ENCODE data around the gene ZNF639. TPM values are rescaled to one million over a fixed set of nuclear protein-coding genes. Genes with fewer than 3 reads are reported as not detected.

ZNF639 gene
- total and polyA plus RNA-seq, 9 of the 15 experiments (the other 6 are each of a cell fraction or from before 2014, with no cell fraction given), result 17.6 to 88.1 (median 53.7) TPM

DNA sequence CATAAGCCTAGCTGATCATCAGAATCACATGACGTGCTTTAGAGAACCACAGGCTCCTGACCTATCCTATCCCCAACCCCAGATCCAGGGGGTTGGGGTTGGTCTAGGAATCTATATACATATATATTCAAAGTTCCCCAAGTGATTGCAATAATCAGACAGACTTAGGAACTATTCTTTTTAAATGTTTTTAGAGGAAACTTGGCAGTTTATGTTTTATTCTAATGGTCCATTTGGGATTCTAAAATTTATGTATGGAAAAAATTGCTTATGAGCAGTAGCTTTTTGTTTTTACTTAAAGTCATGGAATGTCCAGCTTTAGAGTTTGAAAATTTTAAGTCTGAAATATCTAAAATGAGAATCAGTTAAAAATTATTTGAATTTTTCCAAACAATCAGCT is 46.8 kb downstream of the ZNF639 start:
- intact Hi-C loops (cut with micrococcal nuclease), result no loop called here
- no peak overlapping the region for H3K4me3 ChIP-seq
- no peak overlapping the region for H3K4me2 ChIP-seq (ENCODE audit: insufficient read depth, low read length)
- no TSS peak for BruUV-seq (replicated peaks)
- H3K27me3 ChIP-seq (ENCODE audit: control insufficient read depth in 2 of 2, insufficient read depth in 2 of 2, low read length in 2 of 2), result no peaks in the 10 kb centered on the region
- H3K4me1 ChIP-seq (replicated peaks in 1 of 2; ENCODE audit: control insufficient read depth in 2 of 2, insufficient read depth in 2 of 2, low read length in 2 of 2), result no peaks in the 10 kb centered on the region; a peak in 1 of 5 replicates
- no peak overlapping the region for H3K9ac ChIP-seq (ENCODE audit: insufficient read depth in 1 of 2, low read depth in 2 of 2, low read length in 2 of 2)
- TF ChIP-seq L3MBTL2 (IDR thresholded peaks at IDR 0.05) (no peak), SMAD3 (CRISPR knock-in tag; conservative IDR thresholded peaks at IDR 0.05) (no peak), NCOR1 (IDR thresholded peaks at IDR 0.05) (no peak), ZNF57 (CRISPR knock-in tag; IDR thresholded peaks at IDR 0.05) (no peak), ZNF77 (CRISPR knock-in tag; IDR thresholded peaks at IDR 0.05) (no peak), NCOA4 (IDR thresholded peaks at IDR 0.05; ENCODE audit: partially characterized antibody) (no peak)
- no peaks in the 10 kb centered on the region for H3K9me1 ChIP-seq (ENCODE audit: control insufficient read depth, insufficient read depth, low read length)
- H3K9me3 ChIP-seq (replicated peaks; ENCODE audit: control insufficient read depth, insufficient read depth, low read depth, low read length), result no peaks in the 10 kb centered on the region
- H3K79me2 ChIP-seq (ENCODE audit: control insufficient read depth, insufficient read depth, low read length), result no peaks in the 10 kb centered on the region
- ChIA-PET POLR2A (interaction anchor here (0.5 to 0.8 kb wide), 2 partner anchors 39 to 48 kb away, joined by 3 read pairs; no protein-coding TSS in a partner anchor), CTCF (ENCODE audit: low intra/inter-chr PET ratio) (no interaction called here)
- no peaks in the 10 kb centered on the region for H4K20me1 ChIP-seq (replicated peaks; ENCODE audit: control insufficient read depth, insufficient read depth, low read length)
- no peak overlapping the region for H3K27ac ChIP-seq (ENCODE audit: extremely low read depth, low read depth, low read length)
- peaks cover 49% of the 10 kb centered on the region for H3K36me3 ChIP-seq (ENCODE audit: control insufficient read depth, insufficient read depth, low read length)
- WGBS (ENCODE audit: insufficient coverage, low coverage, missing lambda C conversion rate), result 100% methylated on average over 1 of the region's 1 CpG
- peak; percentile 33; the same call in 1 of the 3 replicates for ATAC-seq
- no peak for FAIRE-seq
- no peak for DNase-seq (ENCODE audit: extremely low read depth in 1 of 4, low spot score in 3 of 4)
- H2AFZ ChIP-seq (ENCODE audit: low read depth, low read length), result no peak overlapping the region
- in situ Hi-C loops (cut with MboI), result no loop called here

DNA sequence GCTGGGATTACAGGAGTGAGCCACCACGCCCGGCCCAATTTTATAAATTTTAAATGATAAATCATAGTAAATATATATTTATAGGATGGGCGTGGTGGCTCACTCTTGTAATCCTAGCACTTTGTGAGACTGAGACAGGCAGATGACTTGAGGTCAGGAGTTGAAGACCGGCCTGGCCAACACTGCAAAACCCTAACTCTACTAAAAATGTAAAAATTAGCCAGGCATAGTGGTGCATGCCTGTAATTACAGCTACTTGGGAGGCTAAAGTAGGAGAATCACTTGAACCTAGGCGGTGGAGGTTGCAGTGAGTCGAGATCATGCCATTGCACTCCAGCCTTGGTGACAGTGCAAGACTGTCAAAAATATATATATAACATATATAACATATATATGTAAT is 51.1 kb downstream of the ZNF639 start:
- Histone ChIP-seq H3K4me2 (ENCODE audit: insufficient read depth, low read length) (no peak overlapping the region), H3K9me3 (replicated peaks; ENCODE audit: control insufficient read depth, insufficient read depth, low read depth, low read length) (no peaks in the 10 kb centered on the region), H3K9ac (ENCODE audit: insufficient read depth in 1 of 2, low read depth in 2 of 2, low read length in 2 of 2) (no peak overlapping the region), H2AFZ (ENCODE audit: low read depth, low read length) (no peak overlapping the region), H3K9me1 (ENCODE audit: control insufficient read depth, insufficient read depth, low read length) (no peaks in the 10 kb centered on the region), H3K4me3 (no peak overlapping the region), H3K4me1 (replicated peaks in 1 of 2; ENCODE audit: control insufficient read depth in 2 of 2, insufficient read depth in 2 of 2, low read length in 2 of 2) (peaks cover 4 to 17% of the 10 kb centered on the region in 2 experiments; a peak in 4 of 5 replicates), H4K20me1 (replicated peaks; ENCODE audit: control insufficient read depth, insufficient read depth, low read length) (no peaks in the 10 kb centered on the region), H3K79me2 (ENCODE audit: control insufficient read depth, insufficient read depth, low read length) (no peaks in the 10 kb centered on the region), H3K27ac (ENCODE audit: extremely low read depth, low read depth, low read length) (peak overlapping the region; percentile 42; the same call in 1 of the 3 replicates), H3K27me3 (ENCODE audit: control insufficient read depth in 2 of 2, insufficient read depth in 2 of 2, low read length in 2 of 2) (no peaks in the 10 kb centered on the region), H3K36me3 (ENCODE audit: control insufficient read depth, insufficient read depth, low read length) (peaks cover 41% of the 10 kb centered on the region)
- CTCF ChIA-PET (ENCODE audit: low intra/inter-chr PET ratio), result no interaction called here
- TF ChIP-seq, protein P1, sequence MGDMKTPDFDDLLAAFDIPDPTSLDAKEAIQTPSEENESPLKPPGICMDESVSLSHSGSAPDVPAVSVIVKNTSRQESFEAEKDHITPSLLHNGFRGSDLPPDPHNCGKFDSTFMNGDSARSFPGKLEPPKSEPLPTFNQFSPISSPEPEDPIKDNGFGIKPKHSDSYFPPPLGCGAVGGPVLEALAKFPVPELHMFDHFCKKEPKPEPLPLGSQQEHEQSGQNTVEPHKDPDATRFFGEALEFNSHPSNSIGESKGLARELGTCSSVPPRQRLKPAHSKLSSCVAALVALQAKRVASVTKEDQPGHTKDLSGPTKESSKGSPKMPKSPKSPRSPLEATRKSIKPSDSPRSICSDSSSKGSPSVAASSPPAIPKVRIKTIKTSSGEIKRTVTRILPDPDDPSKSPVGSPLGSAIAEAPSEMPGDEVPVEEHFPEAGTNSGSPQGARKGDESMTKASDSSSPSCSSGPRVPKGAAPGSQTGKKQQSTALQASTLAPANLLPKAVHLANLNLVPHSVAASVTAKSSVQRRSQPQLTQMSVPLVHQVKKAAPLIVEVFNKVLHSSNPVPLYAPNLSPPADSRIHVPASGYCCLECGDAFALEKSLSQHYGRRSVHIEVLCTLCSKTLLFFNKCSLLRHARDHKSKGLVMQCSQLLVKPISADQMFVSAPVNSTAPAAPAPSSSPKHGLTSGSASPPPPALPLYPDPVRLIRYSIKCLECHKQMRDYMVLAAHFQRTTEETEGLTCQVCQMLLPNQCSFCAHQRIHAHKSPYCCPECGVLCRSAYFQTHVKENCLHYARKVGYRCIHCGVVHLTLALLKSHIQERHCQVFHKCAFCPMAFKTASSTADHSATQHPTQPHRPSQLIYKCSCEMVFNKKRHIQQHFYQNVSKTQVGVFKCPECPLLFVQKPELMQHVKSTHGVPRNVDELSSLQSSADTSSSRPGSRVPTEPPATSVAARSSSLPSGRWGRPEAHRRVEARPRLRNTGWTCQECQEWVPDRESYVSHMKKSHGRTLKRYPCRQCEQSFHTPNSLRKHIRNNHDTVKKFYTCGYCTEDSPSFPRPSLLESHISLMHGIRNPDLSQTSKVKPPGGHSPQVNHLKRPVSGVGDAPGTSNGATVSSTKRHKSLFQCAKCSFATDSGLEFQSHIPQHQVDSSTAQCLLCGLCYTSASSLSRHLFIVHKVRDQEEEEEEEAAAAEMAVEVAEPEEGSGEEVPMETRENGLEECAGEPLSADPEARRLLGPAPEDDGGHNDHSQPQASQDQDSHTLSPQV (IDR thresholded peaks at IDR 0.05), result peak; percentile 43; the same call in 1 of the 2 replicates
- no peak for TF ChIP-seq TSC22D4 (tag; IDR thresholded peaks at IDR 0.05)
- 0 out of 2 replicates have a peak, but pooled peaks have one; percentile 15 for TF ChIP-seq SMAD4 (CRISPR knock-in tag; conservative IDR thresholded peaks at IDR 0.05)
- TF ChIP-seq CBX3 (IDR thresholded peaks at IDR 0.05; ENCODE audit: borderline replicate concordance in 1 of 2, low read length in 2 of 2), result 0 out of 3 replicates have a peak, but pooled peaks of 1 of the 2 experiments have one; percentile 13
- intact Hi-C loops (cut with micrococcal nuclease), result no loop called here
- 73% methylated on average over 6 of the region's 6 CpGs for WGBS (ENCODE audit: insufficient coverage, low coverage, missing lambda C conversion rate)
- in situ Hi-C loops (cut with MboI), result no loop called here
- no TSS peak for BruUV-seq (replicated peaks)
- peak in 1 of 4 experiments; percentile 51 for DNase-seq (ENCODE audit: extremely low read depth in 1 of 4, low spot score in 3 of 4)
- peak; percentile 30 for ATAC-seq
- POLR2A ChIA-PET, result interaction anchor here (0.6 to 1.6 kb wide), 6 partner anchors 9 to 188 kb away, joined by 3 to 7 read pairs (median 3); no protein-coding TSS in a partner anchor
- FAIRE-seq, result no peak

Measured in K562 (cell line).